HG03439 (cell line): ENCODE results near the gene WFS1.

Experiments used
- ATAC-seq: cut with Tn5 transposase; IDR thresholded peaks from one replicate; pipeline ENCODE4 v1.9.1; 2021; ENCODE audit warnings: mild to moderate bottlenecking, moderate library complexity; ENCODE audit not compliant: unreplicated experiment

Gene WFS1

DNA sequence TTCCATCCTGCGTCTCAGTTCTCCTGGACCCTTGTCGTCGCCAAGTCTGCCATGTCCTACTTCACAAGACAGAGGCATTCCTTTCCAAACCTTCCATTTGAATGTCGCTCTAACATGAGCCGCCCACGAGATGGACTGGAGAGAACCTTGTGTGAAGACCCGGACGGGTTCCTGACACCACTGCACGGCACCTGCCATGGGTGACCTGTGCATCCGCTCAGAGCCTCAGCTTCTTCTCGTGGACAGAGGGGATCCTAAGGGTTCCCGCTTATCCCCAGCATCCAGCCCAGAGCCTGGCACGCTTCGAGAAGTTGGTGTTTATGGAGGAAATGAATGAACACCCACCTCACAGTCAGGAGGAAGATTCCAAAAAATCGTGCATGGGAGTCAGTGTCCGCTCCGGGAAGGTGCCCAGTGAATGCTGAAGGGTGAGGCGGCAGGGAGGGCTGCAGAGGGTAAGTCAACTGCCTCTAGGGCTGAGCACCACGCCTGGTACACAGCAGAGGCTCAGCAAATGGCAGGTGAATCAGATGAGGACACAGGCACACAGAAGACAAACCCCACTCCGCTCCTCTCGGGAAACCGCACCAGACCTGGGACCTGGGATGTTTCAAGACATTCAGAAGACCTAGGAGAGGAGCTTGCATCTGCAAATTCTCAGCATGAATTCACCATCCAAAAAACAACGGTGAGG is 52.6 kb downstream of the WFS1 start:
- ATAC-seq, result no peak

DNA sequence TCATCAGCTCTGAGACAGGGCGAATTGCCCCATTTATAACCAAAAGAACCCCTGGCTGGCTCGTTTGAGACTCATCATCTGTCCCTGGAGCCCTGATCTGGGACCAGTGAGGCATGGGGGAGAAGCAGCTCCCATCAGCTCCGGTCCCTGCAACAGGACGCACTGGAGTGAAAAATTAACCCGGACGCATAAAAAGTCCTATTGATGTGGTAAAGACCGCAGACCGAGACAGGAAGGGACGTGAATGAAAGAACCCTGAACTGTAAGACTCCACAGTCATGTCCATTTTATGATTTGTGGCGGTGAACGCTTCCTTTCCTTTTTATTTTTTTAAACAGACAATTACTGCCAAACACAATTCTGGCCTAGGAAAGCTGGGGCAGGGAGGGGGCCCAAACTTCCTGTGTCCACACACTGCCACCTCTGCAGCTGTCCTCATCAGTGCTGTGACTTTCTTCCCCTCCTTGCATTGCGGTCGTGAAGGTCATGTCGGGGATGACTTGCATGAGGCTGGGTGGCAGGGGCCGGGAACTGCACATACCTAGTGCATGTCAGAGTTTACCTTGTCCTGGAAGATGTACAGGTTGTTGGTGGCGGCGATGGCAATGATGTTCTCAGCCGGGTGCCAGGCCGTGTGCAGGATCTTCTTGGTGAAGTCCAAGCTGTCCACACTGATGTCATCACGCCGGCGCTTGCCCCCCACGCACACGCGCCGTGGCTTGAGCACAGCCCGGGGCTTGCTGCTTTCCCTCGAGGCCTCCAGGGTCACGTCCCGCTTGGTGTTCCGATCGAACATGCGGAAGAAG is 53.3 kb downstream of the WFS1 start:
- no peak for ATAC-seq

DNA sequence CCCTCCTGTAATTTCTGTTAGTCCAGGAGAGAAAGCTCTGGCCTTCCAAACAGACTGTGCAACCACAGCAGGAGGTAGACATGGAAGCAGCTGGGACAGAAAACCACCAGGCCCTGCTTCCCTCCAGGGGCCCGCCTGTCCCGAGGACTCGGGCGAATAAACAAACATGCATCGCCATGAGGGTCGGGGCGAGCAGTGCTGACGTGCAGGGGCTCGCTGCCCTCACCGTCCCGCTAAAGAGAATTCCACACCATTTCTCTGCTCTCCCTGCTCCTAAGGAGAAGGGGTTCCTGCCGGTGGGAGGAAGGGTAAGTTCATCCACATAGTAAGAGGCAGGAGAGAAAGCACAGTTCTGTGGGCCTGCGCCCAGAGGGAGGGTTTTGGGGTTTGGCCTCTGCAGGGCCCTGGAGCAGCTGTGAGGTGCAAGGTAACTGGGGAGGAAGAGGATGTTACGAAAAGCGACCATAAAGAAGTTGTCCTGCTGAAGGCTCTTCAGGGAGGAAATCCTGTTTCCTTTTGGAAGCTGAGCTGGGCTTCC is 54.9 kb downstream of the WFS1 start:
- ATAC-seq, result no peak

DNA sequence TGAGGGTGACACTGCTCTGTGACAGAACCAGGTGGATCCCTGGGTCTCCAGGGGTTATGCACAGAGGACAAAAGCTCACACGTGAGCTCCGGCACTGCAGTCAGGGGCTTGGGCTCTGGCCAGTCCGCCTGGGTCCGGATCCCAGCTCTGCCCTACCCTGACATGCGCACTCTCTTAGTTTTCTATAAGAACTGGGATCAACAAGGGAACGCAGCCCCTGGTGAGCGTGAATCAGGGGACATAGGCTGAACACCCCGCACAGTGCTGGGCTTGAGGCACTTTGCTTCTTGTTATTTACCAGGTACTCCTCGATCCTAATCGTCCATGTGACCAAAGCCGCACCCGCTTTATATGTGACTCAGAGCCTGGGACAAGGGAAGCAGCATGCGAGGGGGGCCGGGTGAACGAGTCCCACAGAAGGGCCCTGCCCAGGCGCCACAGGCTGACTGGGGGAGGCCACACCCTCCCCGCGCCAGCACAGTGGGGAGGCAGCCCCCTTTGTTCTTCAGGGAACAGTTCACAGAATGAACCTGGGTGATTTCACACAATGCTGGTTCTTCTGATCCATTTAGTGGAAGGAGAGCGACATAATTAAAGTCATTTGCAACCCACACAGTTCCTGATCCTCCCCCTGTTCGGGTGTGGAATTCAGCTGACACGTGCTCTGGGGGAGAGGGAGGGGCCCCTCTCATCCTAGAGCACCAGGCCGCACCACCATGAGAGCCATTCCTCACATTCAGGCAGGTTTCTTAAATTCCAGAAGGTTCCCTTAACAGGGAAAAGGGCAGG is 55.5 kb downstream of the WFS1 start:
- no peak for ATAC-seq

DNA sequence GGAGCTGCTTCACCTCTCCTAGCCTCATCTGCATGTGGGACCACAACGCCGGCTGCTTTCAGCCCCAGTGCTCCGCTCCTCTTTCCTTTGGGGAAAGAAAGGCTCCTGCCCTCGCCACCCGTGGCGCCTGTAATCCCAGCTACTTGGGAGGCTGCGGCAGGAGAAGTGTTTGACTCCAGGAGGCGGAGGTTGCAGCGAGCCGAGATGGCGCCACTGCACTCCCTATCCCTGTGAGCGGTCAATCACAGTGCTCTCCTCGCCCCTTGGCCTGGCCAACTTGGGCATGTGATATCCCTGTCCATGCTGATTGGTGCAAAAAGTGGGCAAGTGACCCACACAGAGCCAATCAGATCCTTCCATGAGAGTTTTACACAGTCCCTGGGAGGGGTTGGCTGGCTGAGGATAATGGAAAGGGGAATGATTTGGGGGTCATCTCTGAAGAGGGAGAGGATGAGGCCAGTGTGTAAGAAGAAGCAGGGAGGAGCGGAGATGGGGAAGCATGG is 56.2 kb downstream of the WFS1 start:
- ATAC-seq, result no peak

DNA sequence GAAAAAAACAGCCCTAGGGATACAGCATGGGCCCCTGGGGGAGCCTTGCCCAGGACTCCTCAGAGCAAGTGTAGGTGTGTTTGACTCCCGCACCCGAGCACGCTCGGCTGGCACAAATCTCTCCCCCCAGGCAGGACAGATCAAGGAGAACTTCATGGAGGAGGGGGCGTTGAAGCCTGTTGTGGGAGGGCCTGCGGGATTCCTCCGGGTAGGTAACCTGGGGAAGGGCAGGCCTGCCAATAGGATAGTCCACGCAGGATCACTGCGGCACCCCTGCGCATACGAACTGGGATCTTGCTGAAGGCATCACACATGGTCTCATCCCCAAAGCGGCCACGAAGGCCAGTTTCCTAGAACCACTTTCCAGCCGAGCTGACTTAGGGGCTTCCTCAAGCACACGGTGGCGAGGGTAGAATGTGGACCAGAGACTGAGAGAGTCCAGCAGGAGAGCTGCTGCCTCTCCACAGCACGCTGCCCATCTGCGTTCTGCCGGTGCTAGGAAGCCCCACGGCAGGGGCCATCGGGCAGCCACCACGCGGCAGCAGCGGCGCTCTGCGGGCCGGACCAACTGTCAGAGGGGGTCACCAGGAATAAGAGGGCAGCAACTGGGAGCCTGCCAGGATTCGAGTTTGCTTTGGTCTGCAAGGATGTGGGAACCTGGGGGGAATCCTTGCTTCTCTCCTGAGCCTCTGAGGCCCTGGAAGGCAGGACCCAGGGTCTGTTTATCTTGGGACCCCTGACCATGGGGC is 56.8 kb downstream of the WFS1 start:
- ATAC-seq, result no peak

DNA sequence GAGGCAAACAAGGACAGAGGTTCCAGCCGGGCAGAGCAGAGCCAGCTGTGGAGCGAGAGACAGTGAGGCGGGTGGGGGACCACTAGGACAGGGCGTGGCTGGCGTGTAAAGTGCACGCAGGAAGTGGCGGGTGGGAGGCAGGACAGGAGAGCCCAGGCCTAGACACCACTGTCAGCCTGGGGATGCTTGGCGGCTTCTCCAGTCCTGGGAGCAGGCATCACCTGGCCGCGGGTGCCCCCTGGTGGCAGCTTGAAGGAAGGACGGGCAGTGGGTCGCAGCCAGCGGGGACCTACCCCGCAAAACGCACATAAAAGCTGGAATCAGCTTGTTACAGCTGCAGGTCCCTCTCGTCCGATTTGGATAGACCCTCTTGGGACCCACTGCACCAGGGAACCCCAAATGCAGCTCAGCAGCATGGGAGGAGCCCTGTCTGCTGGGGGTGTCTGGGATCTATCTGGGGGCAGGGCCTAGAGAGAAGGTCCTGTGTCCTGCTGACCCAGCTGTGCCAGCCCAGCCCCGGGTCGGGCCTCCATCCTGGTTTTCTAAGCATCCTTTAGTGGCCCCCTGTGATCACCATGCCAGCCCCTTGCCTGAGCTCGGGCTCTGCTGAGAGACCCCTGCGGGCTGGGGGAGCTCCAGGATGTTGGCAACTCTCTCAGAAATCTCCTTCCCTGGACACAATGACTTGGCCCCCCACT is 57.7 kb downstream of the WFS1 start:
- ATAC-seq, result peak; percentile 57

DNA sequence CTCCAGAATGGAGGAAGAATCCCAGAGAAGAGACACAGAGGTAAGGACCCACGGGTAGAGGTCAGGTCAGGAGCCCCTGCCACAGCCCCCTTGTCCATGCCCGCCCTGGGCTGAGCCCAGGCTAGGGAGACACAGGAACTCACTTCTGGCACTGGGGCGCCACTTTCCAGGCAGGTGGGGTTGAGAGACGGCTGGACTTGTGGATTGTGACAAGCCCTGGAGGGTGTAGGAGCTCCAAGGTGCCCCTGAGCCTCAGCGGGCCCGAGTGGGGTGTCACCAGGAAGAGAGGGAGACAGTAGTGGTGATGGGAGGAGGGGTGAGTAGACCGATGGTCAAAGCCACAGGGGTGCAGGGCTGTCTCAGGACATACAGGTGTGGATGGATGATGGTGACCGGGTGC is 58.9 kb downstream of the WFS1 start:
- ATAC-seq, result no peak

DNA sequence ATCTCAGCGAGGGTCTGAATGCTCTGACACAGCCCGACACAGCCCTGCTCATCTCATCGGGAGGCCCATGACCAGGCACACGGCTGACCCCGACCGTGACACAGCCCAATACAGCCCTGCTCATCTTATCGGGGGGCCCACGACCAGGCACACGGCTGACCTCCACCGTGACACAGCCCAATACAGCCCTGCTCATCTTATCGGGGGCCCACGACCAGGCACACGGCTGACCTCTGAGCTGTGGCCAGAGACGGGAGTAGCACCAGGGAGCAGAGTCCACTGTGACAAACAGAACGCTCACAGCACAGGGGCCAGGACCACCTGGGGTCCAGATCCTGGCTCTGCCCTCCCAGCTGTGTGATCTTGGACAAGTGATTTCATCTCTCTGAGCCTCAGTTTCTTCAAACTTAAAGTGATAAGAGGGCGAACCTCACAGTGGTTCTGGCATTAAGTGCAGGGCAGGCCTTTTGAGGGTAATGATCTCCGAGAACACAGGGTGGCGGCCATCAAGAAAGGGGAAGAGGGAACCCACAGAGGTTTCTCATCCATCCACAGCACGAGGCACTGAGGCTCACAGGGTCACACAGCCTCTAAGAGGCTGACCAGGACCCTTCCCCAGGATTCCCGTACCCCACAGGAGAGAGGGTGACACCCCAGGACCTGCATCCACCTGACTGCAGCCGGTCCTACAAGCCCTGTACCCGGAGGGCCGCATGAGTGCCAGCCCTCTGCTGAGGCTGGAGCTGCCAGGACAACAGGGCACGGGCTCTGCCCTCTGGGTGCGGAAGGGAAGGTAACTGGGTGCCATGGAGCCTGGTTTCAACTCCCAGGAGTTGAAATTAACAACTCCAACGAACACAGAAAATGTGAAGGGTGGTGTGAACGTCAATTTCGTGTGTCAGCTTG is 60.1 kb downstream of the WFS1 start:
- ATAC-seq, result no peak

DNA sequence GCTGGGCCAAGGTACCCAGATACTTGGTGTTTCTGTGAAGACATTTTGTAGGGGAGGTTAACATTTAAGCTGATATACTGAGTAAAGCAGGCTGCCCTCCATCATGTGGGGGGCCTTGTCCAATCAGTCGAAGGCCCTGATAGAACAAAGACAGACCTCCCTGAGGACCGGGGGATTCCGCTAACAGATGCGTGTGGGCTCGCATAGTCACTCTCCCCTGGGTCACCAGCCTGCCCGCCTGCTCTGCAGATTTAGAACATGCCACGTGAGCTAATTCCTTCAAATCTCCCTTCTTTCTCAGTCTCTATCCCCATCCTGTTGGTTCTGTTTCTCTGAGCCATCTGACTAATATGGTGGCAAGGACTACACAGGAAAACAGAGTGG is 60.7 kb downstream of the WFS1 start:
- ATAC-seq, result no peak

DNA sequence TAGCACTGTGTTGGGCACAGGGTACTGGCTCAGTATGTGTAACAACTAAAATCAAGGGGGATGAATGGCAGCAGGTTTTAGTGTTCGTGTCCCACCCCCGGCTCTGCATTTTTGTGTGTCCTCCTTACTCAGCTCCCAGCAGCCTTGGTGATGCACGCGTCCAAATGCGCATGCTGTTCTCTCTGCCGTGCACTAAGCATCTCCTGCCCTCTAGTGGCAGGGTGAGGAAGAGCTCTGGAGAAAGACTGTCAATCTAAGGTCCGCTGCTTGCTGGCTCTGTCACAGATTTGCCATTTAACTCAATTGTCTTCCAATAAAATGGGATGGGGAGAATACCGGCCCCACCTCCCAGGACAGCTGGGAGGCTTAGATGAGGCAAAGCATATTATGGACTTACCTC is 61.4 kb downstream of the WFS1 start:
- ATAC-seq, result no peak

DNA sequence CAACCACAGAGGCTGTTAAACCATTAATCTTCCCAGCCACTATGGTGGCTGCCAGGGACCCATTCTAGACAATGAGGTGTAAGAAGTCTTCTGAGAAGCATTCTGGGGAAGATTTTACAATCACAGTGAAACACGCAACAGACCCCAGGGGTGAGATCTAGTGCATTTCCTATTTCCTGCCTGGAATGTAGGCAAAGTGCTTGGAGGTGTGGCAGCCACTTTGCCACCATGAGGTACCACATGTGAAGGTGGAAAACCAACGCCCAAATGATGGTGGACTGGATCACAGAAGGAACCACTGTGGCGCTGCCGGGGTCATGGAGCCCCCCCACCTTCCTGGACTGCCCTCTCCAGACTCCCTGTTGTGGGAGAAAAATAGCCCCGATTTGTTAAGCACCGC is 61.8 kb downstream of the WFS1 start:
- ATAC-seq, result no peak

DNA sequence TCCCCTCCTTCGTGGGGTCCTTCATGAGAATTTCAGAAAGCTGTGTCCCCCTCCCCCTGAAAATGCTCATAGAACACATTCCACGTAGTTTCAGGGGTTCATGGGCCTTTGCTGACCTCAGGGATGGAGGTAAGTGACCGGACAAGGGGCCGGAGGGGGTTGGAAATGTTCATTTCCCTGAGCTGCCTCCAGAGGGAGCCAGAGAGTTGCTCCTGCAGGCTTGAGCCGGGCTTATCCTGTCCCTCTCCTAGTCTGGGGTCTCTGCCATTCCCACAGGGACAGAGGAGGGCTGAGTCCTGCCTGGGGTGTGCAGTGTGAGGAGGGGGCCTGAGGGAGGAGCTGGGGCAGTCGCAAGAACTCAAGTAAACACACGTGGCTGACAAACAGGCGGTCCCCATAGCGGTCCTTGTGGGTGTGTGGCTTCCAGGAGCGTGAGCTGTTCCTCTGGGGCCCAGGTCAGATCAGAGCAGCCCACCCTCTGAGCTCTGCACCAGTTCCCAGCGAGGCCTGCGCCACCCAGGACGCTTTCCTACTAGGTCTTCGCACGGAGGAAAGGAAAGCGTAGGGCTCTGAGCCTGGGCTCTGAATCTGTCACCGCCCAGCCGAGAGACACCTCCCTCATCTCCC is 62.5 kb downstream of the WFS1 start:
- ATAC-seq, result no peak

DNA sequence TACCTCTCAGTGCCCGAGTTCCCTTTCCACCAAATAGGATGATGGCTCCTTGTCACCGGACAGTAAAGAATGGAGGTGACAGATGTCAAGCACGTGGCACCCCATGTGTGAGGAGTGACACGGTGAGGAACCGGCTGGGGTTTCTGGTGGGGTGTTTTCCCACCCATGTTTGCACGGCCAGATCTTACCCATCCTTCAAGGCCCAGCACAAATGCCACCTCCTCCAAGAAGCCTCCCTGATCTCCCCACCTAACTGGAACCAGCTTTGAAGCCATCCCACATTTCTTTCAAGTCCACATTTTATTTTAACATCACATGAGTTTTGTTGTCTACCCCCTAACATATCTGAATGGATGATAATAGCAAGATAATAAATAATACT is 63.0 kb downstream of the WFS1 start:
- no peak for ATAC-seq

DNA sequence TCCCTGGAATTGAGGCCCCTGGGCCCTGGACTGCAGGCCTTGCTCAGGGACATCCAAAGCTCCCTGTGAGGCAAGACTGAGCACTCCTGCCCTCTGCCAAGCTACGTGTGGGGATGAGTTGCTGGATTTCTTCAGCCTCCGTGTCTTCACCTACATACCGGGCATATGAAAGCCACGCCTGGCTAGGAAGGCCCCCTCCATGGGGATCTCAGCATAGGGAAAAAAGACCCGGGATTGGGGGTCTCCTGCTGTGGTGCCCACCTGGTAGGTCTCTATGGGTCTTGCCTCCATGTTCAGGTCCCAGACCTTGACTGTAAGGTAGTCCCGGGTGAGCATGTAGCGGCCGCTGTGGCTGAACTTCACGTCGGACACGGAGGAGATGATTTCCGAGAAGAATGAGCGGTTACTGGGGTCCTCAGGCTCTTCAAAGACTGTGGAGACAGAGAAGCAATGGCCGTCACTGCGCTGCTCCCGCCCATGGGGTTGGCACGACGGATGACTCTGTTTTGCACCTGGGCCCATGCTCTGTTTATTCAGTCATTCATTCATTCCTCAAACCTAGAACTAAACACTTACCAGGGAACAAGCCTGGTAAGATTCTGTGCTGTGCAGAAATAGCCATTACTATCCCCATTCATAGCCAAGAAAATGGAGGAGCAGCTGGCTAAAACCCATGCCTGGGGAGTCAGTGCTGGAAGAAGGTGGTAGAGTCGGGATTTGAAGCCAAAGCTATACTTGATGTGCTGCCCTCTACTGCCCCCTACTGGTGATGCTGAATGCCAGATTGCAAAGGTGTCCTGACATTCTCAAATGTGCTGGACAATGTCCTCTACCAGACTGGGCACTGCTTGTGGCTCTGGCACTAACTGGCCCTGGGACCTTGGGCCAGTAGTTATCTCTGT is 63.9 kb downstream of the WFS1 start:
- no peak for ATAC-seq

DNA sequence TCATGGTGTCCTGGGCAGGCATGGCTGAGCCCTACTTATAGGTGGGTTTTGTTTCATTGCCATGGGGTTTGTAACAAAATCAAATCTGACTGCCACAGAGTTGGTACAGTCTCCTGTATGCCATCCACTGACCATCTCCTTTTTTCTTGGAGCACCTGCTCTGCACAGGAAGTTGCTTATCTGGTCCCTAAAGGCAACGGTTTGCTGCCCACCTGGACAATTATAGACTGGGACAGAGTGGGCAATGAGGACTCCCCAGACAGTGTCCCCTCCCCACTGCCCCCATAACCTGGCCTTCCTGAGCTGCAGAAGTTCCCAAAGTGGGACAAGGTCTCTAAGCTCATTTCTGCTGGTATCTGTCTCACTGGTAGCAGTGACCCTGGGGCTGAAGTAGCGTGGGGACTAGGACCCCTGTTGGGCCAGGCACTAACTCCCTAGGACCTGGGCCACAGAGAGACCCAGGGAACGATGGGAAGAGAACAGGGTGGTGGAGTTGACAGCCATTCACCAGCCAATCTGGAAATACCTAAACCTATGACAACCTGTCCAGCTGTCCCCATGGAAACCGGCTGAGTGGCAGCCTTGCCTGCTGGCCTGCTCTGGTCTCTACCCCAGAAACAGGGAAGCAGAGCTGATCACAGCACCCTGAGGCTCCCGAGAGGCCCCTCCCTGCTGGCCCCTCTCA is 64.7 kb downstream of the WFS1 start:
- ATAC-seq, result no peak

DNA sequence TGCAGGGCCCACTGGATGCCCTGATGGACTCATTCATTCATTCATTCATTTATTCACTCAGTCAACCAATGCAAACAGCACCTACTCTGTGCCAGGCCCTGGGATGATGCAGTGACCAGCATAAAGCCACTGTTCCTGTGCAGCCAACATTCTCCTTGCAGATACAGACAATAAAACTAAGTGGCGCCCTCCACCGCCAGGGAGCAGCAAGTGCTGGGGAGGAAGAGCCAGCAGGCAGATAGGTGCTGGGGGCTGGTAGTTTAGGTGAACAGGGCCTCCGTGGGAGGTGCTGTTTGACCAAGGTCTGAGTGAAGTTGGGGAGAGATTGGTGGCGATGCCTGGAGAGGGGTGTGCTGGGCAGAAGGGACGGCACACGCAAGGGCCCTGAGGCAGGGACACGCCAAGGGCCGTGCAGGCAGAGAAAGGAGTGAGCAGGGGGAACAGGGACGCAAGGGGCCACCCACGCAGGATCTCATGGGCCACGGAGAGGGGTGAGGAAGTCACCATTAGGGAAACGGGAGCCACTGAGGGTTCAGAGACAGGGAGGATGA is 65.5 kb downstream of the WFS1 start:
- no peak for ATAC-seq
